GM21717 (cell line): ENCODE data around the gene ZCWPW1.
"Not testable (repeated sequence)": the region's sequence is repeated elsewhere in the genome, so short reads cannot be mapped to it uniquely, and the experiment has no call there.

Source experiments
- ATAC-seq: cut with Tn5 transposase; IDR thresholded peaks from one replicate; pipeline ENCODE4 v1.9.1; 2021; ENCODE audit warnings: mild to moderate bottlenecking, moderate library complexity; ENCODE audit not compliant: unreplicated experiment

The ZCWPW1 gene

GRCh38 chr7:100402241-100402640, 26.3 kb downstream of the ZCWPW1 start:
- no peak for ATAC-seq

- no peak for ATAC-seq
These were observed 26.7 kb downstream of the ZCWPW1 start for GRCh38 chr7:100401811-100402210.

- ATAC-seq = no peak
These were observed 27.8 kb downstream of the ZCWPW1 start for GRCh38 chr7:100400656-100401055.

GRCh38 chr7:100400041-100400440, 28.5 kb downstream of the ZCWPW1 start:
- ATAC-seq = no peak

GRCh38 chr7:100398239-100398638, 30.3 kb downstream of the ZCWPW1 start:
- ATAC-seq = no peak

- ATAC-seq = no peak
These were observed 31.0 kb downstream of the ZCWPW1 start for GRCh38 chr7:100397315-100398081.

- peak; percentile 83 for ATAC-seq
These were observed 32.0 kb downstream of the ZCWPW1 start for GRCh38 chr7:100396421-100396982.

- ATAC-seq = no peak
These were observed 34.4 kb downstream of the ZCWPW1 start for GRCh38 chr7:100394077-100394476.

- no peak for ATAC-seq
These were observed 35.1 kb downstream of the ZCWPW1 start for GRCh38 chr7:100393233-100393905.

- no peak for ATAC-seq
These were observed 38.1 kb downstream of the ZCWPW1 start for GRCh38 chr7:100390286-100391009.

GRCh38 chr7:100389437-100390088, 38.9 kb downstream of the ZCWPW1 start:
- no peak for ATAC-seq

GRCh38 chr7:100387695-100388094, 40.8 kb downstream of the ZCWPW1 start:
- no peak for ATAC-seq

GRCh38 chr7:100386940-100387339, 41.6 kb downstream of the ZCWPW1 start:
- no peak for ATAC-seq

- ATAC-seq = no peak
These were observed 43.7 kb downstream of the ZCWPW1 start for GRCh38 chr7:100384628-100385294.

- not testable (repeated sequence) for ATAC-seq
These were observed 46.2 kb downstream of the ZCWPW1 start for GRCh38 chr7:100382234-100382853.

- ATAC-seq = not testable (repeated sequence)
These were observed 46.8 kb downstream of the ZCWPW1 start for GRCh38 chr7:100381531-100382233.

- no peak for ATAC-seq
These were observed 48.3 kb downstream of the ZCWPW1 start for GRCh38 chr7:100380196-100380595.

GRCh38 chr7:100378114-100378755, 50.3 kb downstream of the ZCWPW1 start:
- no peak for ATAC-seq

GRCh38 chr7:100376066-100376465, 52.4 kb downstream of the ZCWPW1 start:
- no peak for ATAC-seq
